Spleen (tissue), 7 donors: ENCODE results near the gene NFATC2.

Experiments
- POLR2A ChIP-seq, 3 donors: fragments of 450-650 bp; IDR thresholded peaks; one replicate each; pipeline ENCODE4 v1.5.1; 2017; ENCODE audit warnings: antibody characterized with exemption in 3 of 3, mild to moderate bottlenecking in 1 of 3
- POLR2AphosphoS5 ChIP-seq, 3 donors: sonication (generic); formaldehyde crosslinking; IDR thresholded peaks; one replicate each; pipeline ENCODE4 v1.5.1; 2017; ENCODE audit warnings: antibody characterized with exemption in 3 of 3
- TF ChIP-seq, protein P1 (sequence below), 11 experiments: fragments of 200-600 bp in 7 of 11; fragments of 450-650 bp in 4 of 11; sonication (generic) in 4 of 11; IDR thresholded peaks in 8 of 11; conservative IDR thresholded peaks in 3 of 11; 1 replicate in 7 of 11; 2 replicates in 4 of 11; pipeline versions ENCODE4 v1.4.0 to v1.8.0; 2016 to 2021; ENCODE audit warnings: antibody characterized with exemption in 11 of 11, inconsistent platforms in 4 of 11, mild to moderate bottlenecking in 1 of 11
- donor health status: DM: no; HTN: no; CAD: no; lungs with moderate emphysema.
- donor health status: DM: no; HTN: no; CAD: no.
- donor health status: DM: no; HTN: no; CAD: no.

DNA sequence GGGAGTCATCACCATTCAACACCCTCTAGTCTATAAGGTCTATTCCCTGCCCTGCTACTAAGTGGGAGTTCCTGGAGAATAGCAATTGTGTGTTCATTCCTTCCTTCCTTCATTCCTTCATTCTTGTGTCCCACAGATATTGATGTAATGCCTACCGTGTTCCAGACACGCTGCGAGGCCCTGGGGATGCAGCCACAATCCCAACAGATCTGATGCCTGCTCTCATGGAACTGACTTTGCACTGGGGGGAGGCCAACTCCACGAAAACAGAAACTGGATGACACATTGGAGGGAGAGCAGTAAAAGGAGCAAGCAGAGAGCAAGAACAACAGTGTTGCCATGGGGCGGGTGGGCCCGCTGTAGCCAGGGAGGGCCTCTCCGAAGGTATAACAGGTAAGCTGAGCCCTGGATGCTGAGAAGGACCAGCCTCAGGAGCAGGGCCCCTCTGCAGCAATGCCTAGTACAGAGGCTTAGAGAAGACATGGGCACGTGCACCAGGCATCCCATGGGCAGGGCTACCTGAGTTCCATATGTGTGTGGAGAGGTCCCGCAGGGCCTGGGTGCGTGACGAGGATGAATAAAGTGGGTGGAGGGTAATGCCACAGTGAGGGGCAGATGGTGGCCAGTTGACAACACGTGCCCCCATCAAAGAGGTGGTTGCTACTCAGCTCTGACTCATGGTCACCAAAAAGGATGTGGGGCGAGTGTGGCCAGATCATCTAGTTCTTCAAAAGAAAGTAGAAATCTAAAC is 173.9 kb downstream of the NFATC2 start:
- TF ChIP-seq, protein P1, sequence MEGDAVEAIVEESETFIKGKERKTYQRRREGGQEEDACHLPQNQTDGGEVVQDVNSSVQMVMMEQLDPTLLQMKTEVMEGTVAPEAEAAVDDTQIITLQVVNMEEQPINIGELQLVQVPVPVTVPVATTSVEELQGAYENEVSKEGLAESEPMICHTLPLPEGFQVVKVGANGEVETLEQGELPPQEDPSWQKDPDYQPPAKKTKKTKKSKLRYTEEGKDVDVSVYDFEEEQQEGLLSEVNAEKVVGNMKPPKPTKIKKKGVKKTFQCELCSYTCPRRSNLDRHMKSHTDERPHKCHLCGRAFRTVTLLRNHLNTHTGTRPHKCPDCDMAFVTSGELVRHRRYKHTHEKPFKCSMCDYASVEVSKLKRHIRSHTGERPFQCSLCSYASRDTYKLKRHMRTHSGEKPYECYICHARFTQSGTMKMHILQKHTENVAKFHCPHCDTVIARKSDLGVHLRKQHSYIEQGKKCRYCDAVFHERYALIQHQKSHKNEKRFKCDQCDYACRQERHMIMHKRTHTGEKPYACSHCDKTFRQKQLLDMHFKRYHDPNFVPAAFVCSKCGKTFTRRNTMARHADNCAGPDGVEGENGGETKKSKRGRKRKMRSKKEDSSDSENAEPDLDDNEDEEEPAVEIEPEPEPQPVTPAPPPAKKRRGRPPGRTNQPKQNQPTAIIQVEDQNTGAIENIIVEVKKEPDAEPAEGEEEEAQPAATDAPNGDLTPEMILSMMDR (IDR thresholded peaks at IDR 0.05 in 8 of 11, conservative IDR thresholded peaks at IDR 0.05 in 3 of 11), result no peak
- no peak for TF ChIP-seq POLR2AphosphoS5 (IDR thresholded peaks at IDR 0.05)
- no peak for TF ChIP-seq POLR2A (IDR thresholded peaks at IDR 0.05)
